GM19438 (cell line): ENCODE measurements around the gene ARHGAP8.
"Not testable (repeated sequence)": the region's sequence is repeated elsewhere in the genome, so short reads cannot be mapped to it uniquely, and the experiment has no call there.

Experiments
- ATAC-seq: cut with Tn5 transposase; IDR thresholded peaks from one replicate; pipeline ENCODE4 v1.9.1; 2021; ENCODE audit warnings: low read depth; ENCODE audit not compliant: unreplicated experiment

ARHGAP8 gene

DNA sequence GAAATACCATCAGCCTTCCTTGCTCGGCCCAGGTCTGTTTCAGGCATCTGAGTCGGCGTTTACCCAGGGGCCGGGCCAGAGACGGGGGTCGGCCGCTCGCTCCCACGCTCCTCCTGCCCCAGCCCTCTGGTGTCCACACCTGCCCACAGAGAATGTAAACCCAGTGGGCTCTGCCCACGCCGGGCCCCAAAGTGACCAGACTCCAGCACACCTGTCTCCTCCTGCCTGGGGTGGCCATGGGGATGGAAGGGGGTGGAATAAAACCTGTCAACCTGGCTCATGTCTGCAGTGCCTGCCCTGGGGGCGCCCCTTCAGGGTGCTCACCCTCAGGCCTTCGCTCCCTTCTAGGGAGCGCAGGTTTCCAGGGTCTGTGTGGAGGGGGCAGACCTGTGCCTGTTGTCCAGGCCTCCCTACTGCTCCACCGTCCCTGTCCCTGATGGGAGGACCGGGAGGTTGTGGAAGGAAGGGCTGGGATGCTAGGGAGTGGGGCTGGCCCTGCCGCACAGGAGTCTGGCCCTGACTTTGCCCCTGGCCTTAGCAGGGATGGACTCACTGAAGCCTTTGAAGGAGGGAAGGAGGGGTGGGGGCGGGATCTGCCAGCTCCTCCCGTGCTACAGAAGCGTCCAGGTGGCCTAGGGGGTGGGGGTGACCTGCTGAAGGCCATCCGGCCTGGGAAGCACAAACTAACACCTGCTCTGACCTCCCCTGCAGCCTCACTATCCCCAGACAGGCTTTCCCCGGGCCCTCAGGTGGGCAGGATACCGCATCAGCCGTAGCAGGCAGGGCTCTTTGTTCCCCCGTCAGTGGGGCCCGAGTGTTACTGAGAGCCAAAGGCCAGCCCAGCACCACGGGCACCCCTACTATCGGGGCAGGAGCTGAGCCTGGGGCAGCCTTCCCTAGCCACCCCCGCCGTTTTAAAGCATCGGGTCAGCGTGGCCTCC is 14.7 kb upstream of the ARHGAP8 start:
- ATAC-seq, result no peak

DNA sequence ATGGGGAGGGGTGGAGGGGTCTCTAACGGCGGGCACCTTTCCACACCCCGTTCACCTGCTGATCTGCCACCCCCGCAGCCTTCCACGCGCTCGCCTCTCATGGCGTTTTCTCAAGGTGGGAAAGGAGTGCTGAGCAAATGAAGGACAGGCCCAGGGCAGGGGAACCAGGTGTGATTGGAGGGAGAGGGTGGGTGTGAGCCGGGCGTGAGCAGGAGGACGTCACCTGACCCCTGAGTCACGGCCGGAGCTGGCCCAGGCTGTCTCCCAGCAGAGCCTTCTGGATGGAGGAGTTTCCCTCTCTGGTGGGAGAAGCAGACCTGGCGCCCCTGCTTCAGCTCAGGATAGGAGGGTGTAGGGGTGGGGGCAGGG is 14.0 kb upstream of the ARHGAP8 start:
- no peak for ATAC-seq

DNA sequence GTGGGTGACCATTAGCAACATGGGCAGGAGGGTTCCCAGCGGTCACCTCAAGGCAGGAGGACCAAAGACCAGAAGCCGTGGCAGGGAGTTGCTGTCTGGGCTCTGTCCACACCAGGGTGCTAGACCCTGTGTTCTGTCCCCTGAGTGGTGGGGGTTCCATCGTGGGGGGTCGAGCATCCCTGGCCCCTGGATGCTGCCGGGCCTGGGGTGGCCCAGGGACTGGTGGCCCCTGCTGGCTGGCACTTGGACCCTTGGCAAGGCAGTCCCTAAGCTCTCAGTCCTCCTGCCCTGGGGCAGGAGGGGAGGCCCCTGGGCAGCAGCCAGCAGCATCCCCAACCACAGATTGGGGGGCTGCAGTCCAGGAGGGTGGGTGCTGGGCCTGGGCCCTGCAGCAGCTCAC is 13.4 kb upstream of the ARHGAP8 start:
- ATAC-seq, result no peak

DNA sequence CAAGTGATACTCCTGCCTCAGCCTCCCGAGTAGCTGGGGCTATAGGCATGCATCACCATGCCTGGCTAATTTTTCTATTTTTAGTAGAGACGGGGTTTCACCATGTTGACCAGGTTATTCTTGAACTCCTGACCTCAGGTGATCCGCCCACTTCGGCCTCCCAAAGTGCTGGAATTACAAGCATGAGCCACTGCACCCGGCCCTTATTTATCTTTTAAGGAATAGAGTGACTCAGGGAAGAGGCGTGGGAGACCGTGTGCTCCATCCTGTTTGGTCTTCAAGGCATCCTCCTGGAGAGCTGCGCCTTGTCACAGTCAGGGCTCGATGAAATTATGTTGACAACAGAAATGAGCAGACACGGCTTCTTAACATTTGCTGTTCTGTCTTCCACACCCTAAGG is 12.7 kb upstream of the ARHGAP8 start:
- not testable (repeated sequence) for ATAC-seq

DNA sequence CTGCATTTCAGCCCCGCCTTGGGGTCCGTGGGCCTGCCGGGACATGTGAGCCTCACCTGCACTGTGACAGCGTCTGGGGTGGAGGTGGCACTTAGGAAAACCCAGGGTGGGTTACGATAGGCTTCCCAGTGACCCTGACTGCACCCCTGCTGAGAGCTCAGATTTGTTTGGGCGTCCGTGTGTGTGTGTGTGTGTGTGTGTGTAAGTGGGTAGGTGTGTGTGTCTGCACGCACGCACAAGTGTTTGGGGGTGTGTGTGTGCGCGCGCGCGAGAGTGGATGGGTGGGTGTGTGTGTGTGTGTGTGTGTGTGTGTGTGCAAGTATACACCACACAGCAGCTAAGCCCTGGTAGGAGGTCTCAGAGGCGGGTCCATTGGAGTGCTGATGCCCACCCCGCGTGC is 12.1 kb upstream of the ARHGAP8 start:
- no peak for ATAC-seq

DNA sequence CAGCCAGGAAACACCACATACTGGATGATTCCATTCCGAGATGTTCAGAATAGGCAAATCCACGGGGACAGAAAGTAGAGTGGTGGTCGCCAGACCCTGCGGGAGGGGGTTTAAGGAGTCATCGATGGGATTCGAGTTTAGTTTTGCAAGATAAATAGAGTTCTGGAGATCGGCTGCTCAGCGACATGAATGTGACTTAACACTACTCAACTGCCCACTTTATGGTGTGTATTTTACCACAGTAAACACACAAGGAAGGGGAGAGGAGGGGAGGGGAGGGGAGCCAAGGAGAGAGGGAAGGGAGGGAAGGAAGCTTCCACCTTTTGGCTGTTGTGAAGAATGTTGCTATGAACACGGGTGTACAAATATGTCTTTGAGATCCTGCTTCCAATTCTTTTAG is 10.4 kb upstream of the ARHGAP8 start:
- no peak for ATAC-seq

DNA sequence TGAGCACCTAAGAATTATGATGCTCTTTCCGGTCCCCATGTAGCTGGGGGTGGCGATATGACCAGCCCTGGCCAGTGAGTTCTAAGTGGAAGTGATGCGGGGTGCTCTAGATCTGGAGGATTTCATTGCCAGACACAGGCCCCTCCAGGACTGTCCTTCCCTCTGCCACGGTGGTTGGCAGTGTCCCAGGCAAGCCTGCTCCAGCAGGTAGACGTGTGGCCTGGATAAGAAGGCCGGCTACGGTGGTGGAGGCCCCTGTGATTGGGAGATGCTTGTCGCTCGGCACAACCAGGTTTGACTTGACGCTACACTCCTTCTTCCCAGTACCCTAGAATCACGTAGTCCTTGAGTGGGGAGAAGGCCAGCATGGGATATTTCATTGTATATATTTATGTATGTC is 9.1 kb upstream of the ARHGAP8 start:
- ATAC-seq, result no peak

DNA sequence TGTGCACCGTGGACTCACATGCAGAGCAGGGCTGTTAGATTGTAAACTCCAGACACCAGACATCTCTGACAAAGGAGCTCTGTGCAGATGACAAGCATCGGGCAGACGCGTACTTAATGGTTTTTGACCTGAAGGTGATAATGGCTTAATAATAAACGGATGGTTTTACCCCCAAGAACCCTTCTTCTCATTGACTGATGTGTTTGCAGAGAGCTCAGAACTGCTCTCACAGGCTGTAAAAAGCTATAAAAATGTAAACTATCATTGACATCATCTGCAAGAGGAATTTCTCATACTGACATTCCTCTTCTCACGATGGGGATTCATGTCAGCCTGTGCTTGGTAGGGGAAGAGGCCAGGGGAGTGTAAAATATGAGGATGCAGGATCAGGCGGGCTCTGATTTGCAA is 8.6 kb upstream of the ARHGAP8 start:
- ATAC-seq, result no peak

DNA sequence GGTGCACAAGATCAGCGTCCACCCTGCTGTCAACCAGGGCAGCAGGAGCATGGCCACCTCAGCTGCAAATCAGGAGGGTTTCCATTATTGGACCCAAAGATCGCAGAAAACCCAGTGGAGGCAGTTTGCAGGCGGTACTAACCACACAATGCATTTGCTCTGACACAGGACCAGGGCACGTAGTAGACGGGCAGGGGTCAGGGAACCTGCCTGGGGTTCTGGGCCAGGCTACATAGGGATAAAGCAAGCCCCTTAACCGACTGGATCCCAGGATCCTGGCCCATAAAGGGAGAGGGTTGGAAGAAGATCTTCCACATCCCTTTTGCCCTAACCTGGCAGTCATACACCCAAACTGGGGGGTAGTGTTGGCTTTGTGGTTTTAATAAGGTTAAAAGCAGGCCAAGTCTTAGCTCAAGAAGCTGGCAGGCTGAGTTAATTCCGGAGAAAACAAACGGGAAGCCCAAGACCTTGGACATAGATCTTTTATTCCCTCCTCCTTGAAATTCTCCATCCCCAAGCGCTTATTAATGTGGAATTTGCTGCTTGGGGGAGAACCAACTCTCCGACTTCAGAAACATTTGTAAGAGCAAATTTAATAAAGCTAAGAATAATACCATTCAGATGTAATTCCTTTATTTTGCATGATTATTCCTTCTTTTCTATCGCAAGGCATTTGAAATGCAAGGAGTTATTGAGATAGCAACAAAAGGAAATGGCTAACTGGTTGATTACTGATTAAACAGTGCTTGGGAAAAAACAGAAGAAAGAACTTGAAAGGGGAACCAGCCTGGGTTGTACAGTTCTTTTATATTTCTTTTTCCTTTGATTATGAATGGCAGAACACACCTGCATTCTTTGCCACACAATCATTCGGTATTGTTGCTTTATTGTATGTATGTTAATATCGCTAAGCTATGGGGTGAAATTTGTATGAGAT is 6.3 kb upstream of the ARHGAP8 start:
- ATAC-seq, result no peak

DNA sequence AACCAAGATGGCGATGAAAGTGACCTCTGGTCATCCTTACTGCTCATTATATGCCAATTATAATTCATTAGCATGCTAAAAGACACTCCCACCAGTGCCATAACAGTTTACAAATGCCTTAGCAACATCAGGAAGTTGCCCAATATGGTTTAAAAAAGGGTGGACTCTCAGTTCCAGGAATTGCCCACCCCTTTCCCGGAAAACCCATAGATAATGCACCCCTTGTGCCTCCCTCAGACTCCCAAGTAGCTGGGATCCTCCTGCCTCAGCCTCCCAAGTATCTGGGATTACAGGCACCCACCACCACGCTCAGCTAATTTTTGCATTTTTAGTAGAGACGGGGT is 4.6 kb upstream of the ARHGAP8 start:
- not testable (repeated sequence) for ATAC-seq

DNA sequence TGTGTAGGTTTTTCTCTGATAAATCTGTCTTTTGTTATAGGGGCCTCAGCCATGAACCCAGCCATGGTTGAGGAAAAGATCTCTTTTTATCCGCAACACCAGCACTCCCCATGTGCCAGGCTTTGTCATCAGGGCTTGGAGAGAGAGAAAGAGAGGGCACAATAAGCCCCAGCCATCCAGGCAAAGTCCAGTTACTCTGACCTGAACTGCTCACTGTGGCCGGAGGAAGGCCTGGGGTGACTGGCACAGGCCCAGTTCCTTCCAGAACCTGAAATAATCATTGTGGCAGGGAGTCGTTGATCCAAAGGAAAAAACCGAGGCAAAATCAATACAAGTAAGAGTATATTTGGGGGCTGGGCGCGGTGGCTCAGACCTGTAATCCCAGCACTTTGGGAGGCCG is 3.9 kb upstream of the ARHGAP8 start:
- no peak for ATAC-seq

DNA sequence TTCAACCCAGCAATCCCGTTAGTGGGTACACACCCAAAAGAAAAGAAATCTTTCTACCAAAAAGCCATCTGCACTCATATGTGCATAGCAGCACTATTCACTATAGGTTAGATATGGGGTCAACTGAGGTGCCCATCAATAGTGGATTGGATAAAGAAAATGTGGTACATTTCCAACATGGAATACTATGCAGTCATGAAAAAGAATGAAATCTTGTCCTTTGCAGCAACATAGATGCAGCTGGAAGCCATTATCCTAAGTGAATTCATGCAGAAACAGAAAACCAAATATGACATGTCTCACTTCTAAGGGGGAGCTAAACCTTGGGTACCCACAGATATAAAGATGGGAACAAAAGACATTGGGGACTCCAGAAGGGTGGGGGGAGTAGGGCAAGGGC is 1.9 kb upstream of the ARHGAP8 start:
- ATAC-seq, result no peak

DNA sequence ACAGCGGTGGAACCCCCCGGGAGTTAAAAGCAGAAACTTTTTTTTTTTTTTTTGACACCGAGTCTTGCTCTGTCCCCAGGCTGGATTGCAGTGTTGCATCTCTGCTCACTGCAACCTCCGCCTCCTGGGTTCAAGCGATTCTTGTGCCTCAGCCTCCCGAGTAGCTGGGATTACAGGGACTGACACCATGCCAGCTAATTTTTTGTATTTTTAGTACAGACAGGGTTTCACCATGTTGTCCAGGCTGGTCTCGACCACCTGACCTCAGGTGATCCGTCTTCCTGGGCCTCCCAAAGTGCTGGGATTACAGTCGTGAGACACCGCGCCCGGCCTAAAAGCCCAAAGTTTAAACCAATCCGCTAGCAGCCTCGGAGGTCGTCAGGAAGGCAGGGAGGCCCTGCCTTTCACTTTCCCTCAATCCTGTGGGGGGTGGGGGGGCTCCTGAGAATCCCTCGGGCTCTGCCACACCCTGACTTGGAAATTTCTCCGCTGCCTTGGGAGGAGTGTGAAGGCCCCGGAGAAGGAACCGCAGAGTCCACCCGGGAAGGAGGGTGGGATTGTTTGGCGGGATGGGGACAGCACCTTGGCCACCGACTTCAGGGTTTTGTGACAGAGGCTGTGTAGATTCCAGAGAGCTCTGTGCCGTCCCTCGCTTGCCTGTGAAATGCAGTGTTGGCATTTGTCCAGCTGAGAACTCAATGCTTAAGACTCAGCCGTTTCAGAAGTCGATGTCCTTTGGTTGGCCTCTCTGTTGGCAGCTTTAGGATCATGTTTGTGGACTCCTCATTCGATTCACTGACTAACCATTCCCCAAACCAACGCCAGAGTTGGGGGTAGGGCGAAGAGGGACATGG is 1.0 kb downstream of the ARHGAP8 start:
- ATAC-seq, result no peak

DNA sequence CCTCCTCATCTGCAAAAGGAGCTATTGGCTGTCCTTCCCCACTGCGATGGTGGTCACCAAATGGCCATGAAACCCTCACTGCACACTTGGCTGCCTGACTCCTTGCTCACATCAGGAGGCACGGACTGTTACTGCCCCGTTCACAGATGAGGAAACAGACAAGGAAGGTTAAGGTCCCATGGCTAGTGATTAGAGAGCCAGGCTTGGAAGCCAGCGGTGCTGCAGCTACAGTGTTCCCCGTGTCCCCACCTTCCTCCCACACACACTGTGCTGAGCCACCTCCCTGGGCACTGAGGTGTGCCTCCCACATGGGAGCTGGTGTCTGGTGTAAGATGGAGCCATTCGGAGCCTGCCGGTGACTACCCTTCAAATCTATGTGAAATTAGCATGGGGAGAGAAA is 2.6 kb downstream of the ARHGAP8 start:
- no peak for ATAC-seq

DNA sequence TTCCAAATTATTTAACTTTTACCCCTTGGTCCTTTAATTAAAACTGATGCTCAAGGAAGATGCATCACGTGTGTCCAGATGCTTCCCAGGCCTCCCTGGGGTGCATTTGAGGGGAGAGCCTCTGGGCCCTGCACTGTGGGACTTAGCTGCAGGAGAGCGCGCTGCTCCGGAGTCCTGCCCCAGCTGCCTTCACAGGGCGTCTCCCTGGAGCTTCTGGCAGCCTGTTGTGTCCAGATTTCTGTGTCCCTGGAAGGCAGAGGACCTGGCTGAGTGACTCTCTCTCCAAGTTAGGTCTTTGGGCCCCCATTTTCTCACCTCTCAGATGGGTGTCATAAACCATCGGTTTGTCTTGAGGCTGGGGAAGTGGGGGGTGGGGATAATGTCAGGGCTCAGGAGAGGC is 3.0 kb downstream of the ARHGAP8 start:
- ATAC-seq, result no peak

DNA sequence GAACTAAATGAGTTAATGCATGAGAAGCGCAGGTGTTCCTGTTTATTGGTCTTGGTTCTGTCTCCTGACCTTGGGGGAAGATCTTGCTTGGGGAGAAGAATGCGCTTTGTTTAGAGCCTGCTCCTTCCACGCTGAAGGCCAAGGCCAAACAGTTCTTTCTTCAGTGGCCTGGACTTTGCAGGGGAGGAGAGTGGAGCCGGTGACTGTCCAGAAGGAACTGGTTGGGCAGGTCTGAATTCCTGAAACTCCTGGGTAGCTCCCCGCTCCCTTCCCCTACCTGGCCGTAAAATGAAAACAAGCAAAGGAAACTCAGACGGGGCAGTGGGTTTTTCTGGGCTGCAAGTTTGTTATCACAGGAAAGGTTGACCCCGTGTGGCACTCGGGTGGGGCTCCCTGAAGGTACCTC is 3.6 kb downstream of the ARHGAP8 start:
- ATAC-seq, result no peak

DNA sequence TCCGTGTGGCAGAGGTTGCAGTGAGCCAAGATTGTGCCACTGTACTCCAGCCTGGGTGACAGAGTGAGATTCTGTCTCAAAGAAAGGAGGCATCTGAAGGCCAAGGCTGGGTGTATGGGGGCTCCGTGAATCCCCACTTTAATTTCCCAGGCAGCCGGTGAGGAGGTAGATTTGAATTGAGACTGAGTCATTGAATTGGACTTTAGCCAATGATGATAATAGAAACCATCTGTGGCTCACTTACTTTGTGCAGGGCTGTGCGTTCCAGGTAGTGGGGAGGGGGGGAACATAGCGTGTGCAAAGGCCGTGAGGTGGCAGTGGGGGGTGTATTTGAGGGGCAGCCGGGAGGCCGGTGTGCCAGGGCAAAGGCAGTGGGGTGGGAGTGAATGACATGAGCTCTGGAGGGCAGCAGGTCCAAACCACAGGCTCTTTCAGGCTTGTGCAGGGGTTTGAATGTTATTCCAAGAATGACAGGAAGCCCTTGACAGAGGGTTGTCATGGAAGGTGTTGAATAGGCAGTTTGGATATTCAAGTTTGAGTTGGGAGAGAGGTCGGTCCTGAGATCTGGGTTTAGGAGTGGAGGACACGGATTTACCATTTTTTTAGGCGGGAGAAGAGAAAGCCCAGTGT is 6.1 kb downstream of the ARHGAP8 start:
- no peak for ATAC-seq

DNA sequence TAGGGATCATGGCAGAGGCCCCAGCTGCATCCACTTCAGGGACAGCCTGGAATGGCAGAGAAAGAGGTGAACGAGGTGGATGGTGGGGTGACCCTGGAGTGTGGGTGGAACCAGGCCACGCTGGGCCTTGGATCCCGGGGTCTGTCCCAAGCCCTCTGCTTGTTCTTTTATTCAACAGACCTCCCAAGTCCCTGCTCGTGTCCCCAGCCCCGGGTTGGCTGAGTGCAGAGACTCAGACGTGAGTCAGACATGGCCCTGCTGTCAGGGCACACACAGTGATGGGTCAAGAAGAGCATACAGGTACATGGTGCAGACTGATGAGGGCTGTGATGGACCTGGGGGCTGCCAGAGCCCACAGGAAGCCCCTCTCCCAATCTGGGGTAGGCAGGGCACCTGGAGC is 6.6 kb downstream of the ARHGAP8 start:
- ATAC-seq, result no peak

DNA sequence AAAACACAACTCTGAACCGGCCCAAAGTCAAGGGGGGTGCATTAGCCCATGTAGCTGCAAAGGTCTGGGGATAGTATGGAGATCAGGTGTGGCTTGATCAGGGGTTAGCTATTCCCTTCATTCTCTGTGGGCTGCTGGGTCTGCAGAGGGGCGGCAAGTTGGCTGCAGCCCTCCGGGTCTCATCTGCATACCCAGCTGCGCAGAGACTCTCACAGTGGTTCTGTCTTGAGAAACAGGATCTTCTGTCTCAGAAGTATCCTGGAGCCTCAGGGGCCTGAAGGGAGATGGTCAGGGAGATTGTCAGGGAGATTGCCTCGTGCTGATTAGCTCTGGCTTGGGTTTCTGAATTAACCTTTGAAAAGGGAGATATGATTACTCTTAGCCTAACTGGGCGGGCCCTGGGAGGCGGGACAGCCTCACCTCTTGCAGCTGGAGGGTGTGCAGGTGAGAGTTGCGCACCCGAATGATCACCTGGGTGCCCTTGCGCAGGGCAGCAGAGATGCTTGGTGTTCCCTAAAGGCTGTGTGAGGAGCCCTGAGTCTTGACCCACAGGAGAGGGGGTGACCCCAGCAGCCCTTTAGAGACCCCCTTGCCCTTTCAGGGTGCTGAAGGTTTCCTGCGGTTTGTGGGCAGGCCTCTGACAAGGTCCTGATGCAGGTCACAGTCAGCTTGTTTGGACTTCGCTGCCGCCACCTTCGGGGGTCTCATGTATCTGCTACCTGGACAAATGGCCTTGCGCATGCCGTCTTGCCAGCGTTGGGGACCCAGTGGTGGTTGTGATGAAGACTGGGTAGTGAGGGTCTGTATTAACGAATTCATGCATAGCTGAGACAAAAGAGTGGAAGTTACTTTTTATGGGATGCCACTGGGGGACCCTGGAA is 7.3 kb downstream of the ARHGAP8 start:
- no peak for ATAC-seq
